Neural cell (in vitro differentiated cells): Measurements from ENCODE around the gene SNRPD2.

Experiments used
- CTCF ChIP-seq: fragments of 450-650 bp; IDR thresholded peaks from 2 replicates; pipeline ENCODE4 v1.5.1; 2014; ENCODE audit warnings: antibody characterized with exemption, mild to moderate bottlenecking, moderate library complexity; ENCODE audit not compliant: poor library complexity, severe bottlenecking
- EP300 ChIP-seq: fragments of 450-650 bp; conservative IDR thresholded peaks from 2 replicates; pipeline ENCODE4 v1.6.1; 2014; ENCODE audit warnings: antibody characterized with exemption, mild to moderate bottlenecking, moderate library complexity; ENCODE audit not compliant: poor library complexity, severe bottlenecking
- TAF1 ChIP-seq: IDR thresholded peaks from 2 replicates; pipeline ENCODE4 v1.6.1; 2012; ENCODE audit warnings: low read depth

- no peak for TF ChIP-seq CTCF
- TF ChIP-seq TAF1, result no peak
- TF ChIP-seq EP300, result no peak
These were observed 23.4 kb upstream of the SNRPD2 start for GRCh38 chr19:45715139-45715538.
